HG03066 (cell line): ENCODE data around the gene LYPD5.
"Not testable (repeated sequence)": the region's sequence is repeated elsewhere in the genome, so short reads cannot be mapped to it uniquely, and the experiment has no call there.

Experiments
- ATAC-seq: cut with Tn5 transposase; IDR thresholded peaks from one replicate; pipeline ENCODE4 v1.9.1; 2021; ENCODE audit warnings: low read depth; ENCODE audit not compliant: unreplicated experiment

The LYPD5 gene

DNA sequence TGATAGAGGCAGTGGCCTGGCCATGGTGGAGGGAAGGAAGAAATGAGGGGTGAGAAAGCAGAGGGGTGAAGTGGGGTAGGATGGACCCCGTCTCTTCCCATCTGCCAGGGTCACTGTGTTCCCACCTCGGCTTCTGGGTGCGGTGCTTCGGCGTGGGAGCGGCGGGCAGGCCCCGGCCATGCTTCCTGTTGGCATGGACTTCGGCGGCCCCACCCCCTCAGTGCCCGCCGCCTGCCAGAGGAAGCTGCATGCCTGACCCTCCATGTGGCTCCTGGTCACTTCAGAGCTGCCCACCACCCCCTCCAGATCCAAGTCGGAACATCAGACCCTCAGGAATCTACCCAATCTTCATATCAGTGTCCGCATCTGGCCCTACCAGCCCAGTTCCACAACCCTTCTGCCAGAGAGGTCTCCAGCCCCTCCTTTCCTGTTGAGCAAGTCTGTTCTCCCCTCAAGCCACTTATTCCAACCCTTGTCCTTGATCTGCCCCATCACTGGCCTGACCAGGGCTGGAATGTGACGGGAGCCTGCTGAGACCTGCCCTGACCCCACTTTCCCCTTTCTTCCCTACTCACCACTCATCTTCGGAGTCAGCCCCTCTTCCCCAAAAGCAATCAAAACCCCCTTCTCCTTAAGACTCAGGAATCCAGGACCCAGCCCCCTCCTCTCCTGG lies 23.0 kb downstream of the LYPD5 start:
- no peak for ATAC-seq

DNA sequence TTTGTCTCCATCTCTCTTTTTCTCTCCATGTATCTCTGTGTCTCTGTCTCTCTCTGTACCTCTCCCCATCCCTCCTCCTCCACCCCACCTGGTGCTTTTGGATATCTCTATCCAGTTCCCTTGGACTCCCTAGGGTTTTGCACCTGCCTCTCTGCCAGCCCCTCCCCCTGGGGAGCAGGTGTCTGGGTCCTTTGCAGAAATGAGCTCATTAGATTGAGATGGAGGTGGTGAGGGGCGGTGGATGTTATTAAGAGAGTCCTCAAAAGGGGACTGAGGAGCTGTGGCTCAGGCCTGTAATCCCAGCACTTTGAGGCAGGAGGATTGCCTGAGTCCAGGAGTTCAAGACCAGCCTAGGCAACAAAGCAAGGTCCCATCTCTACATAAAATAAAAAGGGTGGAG lies 23.6 kb downstream of the LYPD5 start:
- ATAC-seq, result no peak

DNA sequence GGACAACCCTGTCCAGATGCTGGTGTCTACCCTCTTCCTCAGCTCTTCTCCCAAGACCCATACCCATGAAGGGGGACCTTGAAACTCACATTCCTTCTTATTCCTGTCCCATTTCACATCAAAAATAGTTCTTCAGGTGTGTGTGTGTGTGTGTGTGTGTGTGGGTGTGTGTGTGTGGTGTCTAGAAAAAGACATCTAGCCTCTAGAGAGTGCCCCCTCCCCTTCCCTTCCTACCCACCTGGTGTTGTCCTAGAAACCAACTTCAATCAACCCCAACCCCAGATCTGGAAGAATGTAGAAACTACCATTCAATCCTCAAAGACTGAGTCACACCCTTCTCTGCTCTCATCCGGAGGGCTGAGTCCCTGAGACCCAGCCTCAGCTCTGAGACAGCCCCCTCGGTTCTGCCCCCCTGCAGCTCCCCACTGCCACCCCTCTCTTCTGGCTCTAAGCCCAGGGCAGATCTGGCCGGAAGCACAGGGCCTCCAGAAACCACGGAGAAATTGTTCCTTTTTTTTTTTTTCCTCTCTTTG lies 25.0 kb downstream of the LYPD5 start:
- no peak for ATAC-seq

GRCh38 chr19:43776286-43776685 lies 26.0 kb downstream of the LYPD5 start:
- ATAC-seq, result no peak

- no peak for ATAC-seq
Observed at GRCh38 chr19:43775299-43775890, 26.9 kb downstream of the LYPD5 start.

- not testable (repeated sequence) for ATAC-seq
Observed at GRCh38 chr19:43774940-43775258, 27.3 kb downstream of the LYPD5 start.

DNA sequence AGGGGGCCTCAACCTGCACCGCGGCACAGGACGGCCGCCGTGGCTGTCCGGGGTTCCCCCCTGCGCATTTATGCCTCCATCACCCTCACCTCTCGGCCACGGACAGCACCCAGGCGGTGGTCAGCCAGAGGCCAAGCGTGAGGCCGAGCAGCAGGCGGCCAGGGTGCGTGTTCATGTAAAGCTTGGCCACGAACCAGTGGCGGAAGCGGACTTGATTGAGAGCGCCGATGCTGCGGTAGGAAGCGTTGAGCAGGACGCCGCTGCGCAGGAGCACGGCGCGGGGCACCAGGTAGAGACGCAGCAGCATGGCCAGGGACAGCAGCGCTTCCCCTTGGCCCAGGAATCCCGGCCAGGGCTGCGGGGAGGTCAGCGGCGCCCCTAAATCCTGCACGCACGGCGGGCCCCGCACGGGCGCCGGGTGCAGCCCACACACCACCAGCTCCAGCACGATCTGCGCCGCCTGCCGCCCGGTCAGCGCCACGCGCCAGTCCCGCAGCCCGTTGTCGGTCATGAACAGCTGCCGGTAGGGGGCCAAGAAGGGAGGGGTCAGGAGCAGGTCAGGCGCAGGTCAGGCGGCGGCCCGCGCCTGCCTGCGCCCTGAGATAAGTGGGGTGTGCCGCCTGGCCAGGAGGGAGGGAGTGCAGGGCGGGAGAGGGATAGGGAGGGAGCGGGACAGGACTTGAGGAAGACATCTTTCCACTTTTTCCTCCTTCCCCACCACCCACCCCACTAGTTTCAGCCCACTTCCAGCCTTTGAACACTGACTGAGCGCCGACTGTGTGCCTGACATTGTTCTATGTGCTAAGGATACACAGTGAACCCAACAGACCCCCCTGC lies 27.9 kb downstream of the LYPD5 start:
- no peak for ATAC-seq

- ATAC-seq, result no peak
Observed at GRCh38 chr19:43773725-43774102, 28.5 kb downstream of the LYPD5 start.

- no peak for ATAC-seq
Observed at GRCh38 chr19:43769256-43769655, 33.0 kb downstream of the LYPD5 start.

DNA sequence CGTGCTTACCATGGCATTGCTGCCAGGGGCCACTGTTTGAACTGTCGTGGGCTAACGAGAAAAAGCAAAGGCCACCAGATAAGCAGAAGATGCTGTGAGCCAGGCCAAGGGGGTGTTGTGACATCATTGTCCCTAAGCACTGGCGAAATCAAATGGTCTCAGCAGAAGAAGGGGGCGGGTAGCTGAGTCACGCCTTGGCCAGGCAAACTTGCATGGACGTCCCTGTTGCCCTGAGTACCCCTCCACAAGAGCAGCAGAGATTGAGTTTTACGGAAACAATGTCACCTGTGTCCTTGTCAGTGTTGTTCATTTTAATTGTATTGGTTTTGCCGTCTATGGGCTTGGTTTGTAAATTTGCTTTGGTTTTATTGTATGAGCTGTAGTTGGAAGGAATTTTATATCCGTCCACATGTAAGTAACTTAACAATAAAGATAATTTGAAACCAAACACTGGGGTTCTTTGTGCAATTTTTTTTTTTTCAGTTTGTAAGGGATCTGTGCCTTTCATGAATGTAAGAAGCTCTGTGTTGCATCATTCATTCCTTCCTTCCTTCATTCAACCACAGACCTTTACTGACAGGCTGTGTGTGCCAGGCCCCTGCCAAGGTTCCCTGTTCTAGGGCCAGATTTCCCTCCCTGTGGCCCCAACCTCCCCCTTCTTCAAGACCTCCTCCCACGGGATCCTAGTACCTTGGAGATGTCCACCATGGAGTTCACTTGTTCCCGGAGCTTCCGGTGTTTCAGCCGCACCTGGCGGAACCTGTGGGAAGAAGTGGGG lies 33.8 kb downstream of the LYPD5 start:
- no peak for ATAC-seq

DNA sequence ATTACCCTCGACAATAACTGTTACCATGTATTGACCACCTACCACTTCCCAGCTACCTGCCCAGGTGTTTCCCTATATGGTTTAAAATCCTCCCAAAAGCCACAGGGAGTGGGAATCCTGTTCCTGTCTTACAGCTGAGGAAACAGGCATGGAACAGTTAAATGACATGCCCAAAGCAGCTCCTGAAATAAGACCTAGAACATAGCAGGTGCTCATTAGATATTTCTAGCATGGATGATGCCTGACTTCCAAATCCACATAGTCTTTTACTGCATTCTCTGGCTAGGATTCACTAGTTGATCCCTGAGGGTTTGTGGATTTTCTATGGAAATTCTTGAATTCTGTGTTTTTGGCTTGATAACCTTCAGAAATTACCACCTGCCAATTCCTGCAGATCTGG lies 34.4 kb downstream of the LYPD5 start:
- ATAC-seq, result no peak

- ATAC-seq, result no peak
Observed at GRCh38 chr19:43767316-43767715, 34.9 kb downstream of the LYPD5 start.

DNA sequence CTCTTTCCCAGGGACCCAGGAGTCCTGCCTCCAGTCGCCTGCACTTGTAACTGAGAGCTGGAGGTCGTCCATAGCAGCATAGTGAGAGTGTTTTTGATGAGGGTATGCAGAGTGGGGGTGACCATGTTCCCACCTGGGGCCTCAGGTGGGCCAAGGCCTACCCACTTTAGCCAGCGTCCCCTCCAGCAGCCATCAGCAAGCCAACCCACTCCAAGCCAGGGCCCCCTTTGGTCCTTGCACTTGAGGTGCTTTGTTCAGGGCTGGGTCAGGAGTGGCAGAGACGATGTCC lies 35.5 kb downstream of the LYPD5 start:
- ATAC-seq, result no peak

GRCh38 chr19:43765109-43765876 lies 37.0 kb downstream of the LYPD5 start:
- ATAC-seq, result peak; percentile 63

GRCh38 chr19:43764684-43765083 lies 37.6 kb downstream of the LYPD5 start:
- not testable (repeated sequence) for ATAC-seq

DNA sequence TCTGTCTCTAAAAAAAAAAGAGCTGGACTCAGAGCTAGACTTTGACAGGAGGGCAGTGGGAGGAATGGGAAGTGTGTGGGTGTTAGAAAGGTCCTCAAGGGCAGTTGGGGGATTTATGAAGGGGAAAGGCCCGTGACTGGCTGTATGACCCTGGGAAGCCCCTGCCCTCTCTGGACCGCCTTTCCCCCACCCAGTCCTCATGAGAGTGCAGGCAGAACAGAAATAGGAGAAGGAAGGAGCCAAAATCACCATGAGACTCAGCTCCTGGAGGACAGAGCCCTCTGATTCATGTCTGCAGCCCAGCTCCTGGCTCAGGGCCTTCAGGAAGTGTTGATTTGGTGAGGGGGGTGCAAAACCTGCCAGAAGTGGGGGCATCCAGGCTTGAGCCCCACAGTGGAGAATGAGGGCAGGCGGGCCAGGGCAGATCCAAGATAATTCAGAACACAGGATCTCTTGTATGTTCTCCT lies 38.7 kb downstream of the LYPD5 start:
- ATAC-seq, result no peak

DNA sequence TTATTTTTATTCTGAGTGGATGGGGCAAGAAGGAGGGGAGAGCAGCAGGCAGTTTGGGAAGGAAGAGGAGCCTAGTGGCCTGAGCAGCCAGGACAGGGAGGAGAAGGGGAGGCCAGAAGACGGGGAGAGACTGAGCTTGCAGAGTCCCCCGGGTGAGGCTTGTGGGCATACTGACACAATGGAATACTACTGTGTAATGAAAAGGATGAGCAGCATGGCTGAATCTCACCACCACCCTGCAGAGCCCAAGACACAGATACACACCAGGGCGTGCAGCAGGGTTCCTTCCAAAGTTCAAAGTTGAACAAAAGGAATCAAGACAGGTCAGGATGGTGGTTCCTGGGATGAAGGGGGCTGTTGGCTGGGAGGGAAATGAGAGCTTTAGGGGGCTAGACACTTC lies 39.4 kb downstream of the LYPD5 start:
- no peak for ATAC-seq

GRCh38 chr19:43760941-43761340 lies 41.3 kb downstream of the LYPD5 start:
- no peak for ATAC-seq

- no peak for ATAC-seq
Observed at GRCh38 chr19:43759515-43759914, 42.7 kb downstream of the LYPD5 start.

DNA sequence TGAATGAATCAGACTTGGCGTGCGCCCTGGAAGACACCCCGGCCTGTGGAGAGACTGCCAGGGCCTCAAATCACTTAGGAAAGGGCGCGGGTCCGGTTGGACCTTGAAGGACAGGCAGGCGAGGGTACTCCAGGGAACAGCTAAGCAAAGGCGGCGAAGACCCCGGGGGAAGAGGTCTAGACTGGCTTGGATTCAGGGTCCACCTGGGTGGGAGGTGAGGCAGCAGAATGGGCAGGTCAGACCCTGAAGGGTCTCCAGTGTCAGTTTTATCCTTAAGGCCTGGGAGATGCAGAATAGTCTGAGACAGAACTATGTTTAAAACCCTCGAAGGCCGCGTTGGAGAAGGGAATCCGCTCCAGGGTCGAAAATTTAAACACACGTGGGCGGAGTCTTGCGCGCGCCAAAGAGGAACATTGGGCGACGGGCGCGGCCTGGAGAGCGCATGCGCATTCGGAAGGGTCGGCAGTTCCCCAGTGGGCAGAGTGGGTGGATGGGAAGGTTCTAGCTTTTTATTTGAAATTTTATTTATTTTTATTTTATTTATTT lies 46.9 kb downstream of the LYPD5 start:
- ATAC-seq, result peak; percentile 3
